RWPE2 (cell line): ENCODE data around the gene SHKBP1.

Experiments used
- ATAC-seq: fragments of 200-7000 bp; cut with Tn5 transposase; 3 replicates; pipeline ENCODE4 v1.9.1; 2021; ENCODE audit warnings: low read depth
- DNase-seq: peaks from one replicate; pipeline ENCODE4 v3.0.0-alpha.2; 2020; ENCODE audit warnings: low spot score
- H3K27ac ChIP-seq: fragments of 450-650 bp; 2 replicates; pipeline ENCODE4 v1.5.1; 2017; ENCODE audit warnings: mild to moderate bottlenecking; ENCODE audit not compliant: poor library complexity, severe bottlenecking
- H3K27me3 ChIP-seq: fragments of 250-450 bp; sonication (Bioruptor Pico); 2 replicates; pipeline ENCODE4 v1.5.1; 2021; ENCODE audit warnings: mild to moderate bottlenecking, moderate library complexity; ENCODE audit not compliant: insufficient read depth, poor library complexity, severe bottlenecking
- H3K36me3 ChIP-seq: fragments of 250-450 bp; sonication (Bioruptor Pico); 2 replicates; pipeline ENCODE4 v1.5.1; 2020; ENCODE audit warnings: low read depth, mild to moderate bottlenecking, moderate library complexity
- H3K4me1 ChIP-seq: fragments of 250-450 bp; sonication (Bioruptor Pico); 2 replicates; pipeline ENCODE4 v1.5.1; 2021; ENCODE audit warnings: mild to moderate bottlenecking, moderate library complexity; ENCODE audit not compliant: insufficient read depth, poor library complexity, severe bottlenecking
- H3K4me3 ChIP-seq: fragments of 250-450 bp; sonication (Bioruptor Pico); 2 replicates; pipeline ENCODE4 v1.5.1; 2021; ENCODE audit warnings: mild to moderate bottlenecking, moderate library complexity; ENCODE audit not compliant: severe bottlenecking
- H3K9me3 ChIP-seq: fragments of 250-450 bp; sonication (Bioruptor Pico); 2 replicates; pipeline ENCODE4 v1.5.1; 2021; ENCODE audit warnings: mild to moderate bottlenecking, moderate library complexity; ENCODE audit not compliant: severe bottlenecking
- TF ChIP-seq, protein P1 (sequence below): fragments of 450-650 bp; IDR thresholded peaks from one replicate; pipeline ENCODE4 v1.5.1; 2017; ENCODE audit warnings: mild to moderate bottlenecking, moderate library complexity; ENCODE audit not compliant: poor library complexity, severe bottlenecking

The SHKBP1 gene

DNA sequence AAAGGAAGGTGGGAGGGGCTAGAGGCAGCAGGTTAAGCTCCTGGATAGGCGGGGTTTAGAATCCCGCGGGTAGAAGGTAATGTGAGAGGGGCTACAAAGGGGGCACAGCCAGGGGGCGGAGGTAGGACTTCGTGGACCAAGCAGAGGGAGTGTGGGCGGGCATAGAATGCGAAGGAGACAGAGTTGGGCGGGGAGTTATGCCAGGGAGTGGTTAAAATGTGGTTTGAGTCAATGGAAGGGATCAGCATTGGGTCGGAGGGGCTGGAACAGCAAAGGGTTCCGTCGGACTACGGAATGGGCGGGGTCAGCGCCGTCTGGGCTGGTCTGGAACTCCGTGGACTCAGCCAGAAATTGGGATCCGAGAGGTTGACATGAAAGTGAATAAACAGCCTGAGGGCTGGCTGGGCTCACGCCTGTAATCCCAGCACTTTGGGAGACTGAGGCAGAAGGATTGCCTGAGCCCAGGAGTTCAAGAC is 27.5 kb downstream of the SHKBP1 start:
- Histone ChIP-seq H3K4me1 (peaks cover 17% of the 10 kb centered on the region), H3K27me3 (no peaks in the 10 kb centered on the region), H3K27ac (peak overlapping the region; percentile 82), H3K4me3 (no peak overlapping the region), H3K9me3 (no peaks in the 10 kb centered on the region), H3K36me3 (no peaks in the 10 kb centered on the region)
- TF ChIP-seq, protein P1, sequence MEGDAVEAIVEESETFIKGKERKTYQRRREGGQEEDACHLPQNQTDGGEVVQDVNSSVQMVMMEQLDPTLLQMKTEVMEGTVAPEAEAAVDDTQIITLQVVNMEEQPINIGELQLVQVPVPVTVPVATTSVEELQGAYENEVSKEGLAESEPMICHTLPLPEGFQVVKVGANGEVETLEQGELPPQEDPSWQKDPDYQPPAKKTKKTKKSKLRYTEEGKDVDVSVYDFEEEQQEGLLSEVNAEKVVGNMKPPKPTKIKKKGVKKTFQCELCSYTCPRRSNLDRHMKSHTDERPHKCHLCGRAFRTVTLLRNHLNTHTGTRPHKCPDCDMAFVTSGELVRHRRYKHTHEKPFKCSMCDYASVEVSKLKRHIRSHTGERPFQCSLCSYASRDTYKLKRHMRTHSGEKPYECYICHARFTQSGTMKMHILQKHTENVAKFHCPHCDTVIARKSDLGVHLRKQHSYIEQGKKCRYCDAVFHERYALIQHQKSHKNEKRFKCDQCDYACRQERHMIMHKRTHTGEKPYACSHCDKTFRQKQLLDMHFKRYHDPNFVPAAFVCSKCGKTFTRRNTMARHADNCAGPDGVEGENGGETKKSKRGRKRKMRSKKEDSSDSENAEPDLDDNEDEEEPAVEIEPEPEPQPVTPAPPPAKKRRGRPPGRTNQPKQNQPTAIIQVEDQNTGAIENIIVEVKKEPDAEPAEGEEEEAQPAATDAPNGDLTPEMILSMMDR = no peak
- DNase-seq (no peak), ATAC-seq (no peak)

DNA sequence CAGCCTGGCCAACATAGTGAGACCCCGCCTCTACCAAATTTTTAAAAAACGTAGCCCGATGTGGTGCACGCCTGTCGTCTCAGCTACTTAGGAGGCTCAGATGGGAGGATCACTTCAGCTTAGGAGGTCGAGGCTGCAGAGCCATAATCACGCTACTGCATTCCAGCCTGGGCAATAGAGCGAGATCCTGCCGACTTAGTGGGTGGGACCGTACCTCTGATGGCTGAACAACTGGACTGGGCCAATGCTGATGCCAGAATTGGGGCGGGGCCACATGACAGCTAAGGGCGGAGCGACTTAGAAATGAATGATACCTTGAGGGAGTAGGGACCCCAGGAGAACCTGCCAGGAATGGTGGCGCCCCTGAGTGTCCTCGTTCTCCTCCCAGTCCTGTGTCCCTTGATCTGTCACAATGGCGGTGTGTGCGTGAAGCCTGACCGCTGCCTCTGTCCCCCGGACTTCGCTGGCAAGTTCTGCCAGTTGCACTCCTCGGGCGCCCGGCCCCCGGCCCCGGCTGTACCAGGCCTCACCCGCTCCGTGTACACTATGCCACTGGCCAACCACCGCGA is 28.1 kb downstream of the SHKBP1 start:
- H3K27ac ChIP-seq = peak overlapping the region; percentile 82
- peak overlapping the region; percentile 38 for H3K4me3 ChIP-seq
- no peak; the same call in 2 of the 3 replicates for ATAC-seq
- no peaks in the 10 kb centered on the region for H3K9me3 ChIP-seq
- DNase-seq = no peak
- no peaks in the 10 kb centered on the region for H3K27me3 ChIP-seq
- H3K36me3 ChIP-seq = no peaks in the 10 kb centered on the region
- TF ChIP-seq, protein P1 = no peak
- peaks cover 17% of the 10 kb centered on the region for H3K4me1 ChIP-seq

DNA sequence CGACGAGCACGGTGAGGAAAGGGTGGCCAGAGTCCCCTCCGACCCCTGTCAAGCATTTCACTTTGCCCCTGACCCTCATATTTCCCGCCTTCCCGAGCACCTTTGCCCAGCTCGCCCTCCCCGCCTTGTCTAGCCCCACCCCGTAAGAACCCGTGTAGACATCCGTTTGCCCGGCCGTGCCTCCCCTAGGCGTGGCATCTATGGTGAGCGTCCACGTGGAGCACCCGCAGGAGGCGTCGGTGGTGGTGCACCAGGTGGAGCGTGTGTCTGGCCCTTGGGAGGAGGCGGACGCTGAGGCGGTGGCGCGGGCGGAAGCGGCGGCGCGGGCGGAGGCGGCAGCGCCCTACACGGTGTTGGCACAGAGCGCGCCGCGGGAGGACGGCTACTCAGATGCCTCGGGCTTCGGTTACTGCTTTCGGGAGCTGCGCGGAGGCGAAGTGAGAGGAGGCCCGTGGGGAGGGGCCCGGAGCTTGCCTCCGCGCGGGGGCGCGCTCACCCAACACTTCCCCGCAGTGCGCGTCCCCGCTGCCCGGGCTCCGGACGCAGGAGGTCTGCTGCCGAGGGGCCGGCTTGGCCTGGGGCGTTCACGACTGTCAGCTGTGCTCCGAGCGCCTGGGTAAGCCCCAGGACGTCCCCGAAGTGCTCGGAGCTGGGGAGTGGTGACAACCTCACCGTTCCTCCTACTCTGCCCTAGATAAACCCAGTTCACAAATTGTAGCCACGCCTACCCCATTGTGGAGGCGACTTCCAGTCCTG is 28.7 kb downstream of the SHKBP1 start:
- H3K27ac ChIP-seq = peak overlapping the region; percentile 82

DNA sequence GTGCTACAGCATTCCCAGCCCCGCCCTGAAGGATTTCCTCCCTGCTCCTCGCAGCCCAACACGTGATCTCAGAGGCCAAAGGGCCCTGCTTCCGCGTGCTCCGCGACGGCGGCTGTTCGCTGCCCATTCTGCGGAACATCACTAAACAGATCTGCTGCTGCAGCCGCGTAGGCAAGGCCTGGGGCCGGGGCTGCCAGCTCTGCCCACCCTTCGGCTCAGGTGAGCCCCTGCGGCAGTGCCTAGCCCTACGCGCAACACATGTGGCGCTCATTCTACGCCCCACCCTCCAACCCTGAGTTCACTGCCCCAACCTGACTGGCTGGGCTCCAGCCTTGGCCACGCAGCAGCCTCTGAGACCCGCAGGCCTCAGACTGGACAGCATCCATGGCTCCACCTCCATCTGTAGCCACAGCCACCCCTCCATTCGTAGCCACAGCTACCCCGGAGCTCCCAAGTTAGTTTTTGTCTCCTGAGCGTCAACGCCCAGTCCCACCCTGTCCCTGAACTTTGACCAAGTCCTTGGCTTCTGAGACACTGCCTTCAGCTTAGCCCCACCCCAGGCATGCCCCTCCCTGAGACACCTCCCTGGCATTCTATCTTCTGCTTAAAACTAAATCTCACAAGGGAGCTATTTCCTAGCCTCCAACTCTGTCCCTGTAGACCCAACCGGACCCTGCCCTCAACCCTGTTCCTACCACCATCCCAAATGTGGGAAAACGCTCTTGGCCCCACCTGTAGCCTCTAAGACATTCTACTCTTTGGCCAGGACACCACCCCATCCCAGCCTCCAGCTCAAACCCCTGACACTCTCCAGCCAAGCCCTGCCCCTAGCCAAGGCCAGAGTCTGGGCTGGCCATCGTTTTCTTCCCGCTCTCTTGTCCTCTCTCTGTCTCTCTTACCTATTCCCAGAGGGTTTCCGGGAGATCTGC is 30.9 kb downstream of the SHKBP1 start:
- Histone ChIP-seq H3K4me1 (peaks cover 14% of the 10 kb centered on the region), H3K9me3 (no peaks in the 10 kb centered on the region), H3K36me3 (peaks cover 4% of the 10 kb centered on the region; the same call in 1 of the 2 replicates), H3K27ac (no peak overlapping the region), H3K4me3 (no peak overlapping the region), H3K27me3 (no peaks in the 10 kb centered on the region)
- TF ChIP-seq, protein P1 = no peak
- ATAC-seq (no peak), DNase-seq (no peak)

More for the DNA sequence above, 28.7 kb downstream of the SHKBP1 start:
- DNase-seq = peak; percentile 97
- peak overlapping the region; percentile 38 for H3K4me3 ChIP-seq
- no peaks in the 10 kb centered on the region for H3K27me3 ChIP-seq
- ATAC-seq = peak; percentile 56
- H3K4me1 ChIP-seq = peaks cover 17% of the 10 kb centered on the region
- H3K9me3 ChIP-seq = no peaks in the 10 kb centered on the region
- no peaks in the 10 kb centered on the region for H3K36me3 ChIP-seq
- TF ChIP-seq, protein P1 = peak; percentile 57
